ENCODE results near the gene ANXA1. TPM values are rescaled to one million over a fixed set of nuclear protein-coding genes. Genes with fewer than 3 reads are reported as not detected.

Gene ANXA1
- total and polyA plus RNA-seq, 5 donors from 2014 or later = 50.7 to 274 (median 88.7) TPM

- DNase-seq (no peak), ATAC-seq (ENCODE audit: low read depth in 2 of 2) (no peak)
- peaks cover 0 to 4% (median 0%) of the 10 kb centered on the region in 4 donors for H3K4me1 Mint-ChIP-seq
- Histone ChIP-seq H3K27me3 (ENCODE audit: control insufficient read depth, insufficient read depth, low read length) (no peaks in the 10 kb centered on the region), H3K9me3 (ENCODE audit: control insufficient read depth in 2 of 2, low read length in 2 of 2) (no peaks in the 10 kb centered on the region), H3K4me3 (ENCODE audit: low read depth, low read length) (no peak overlapping the region), H3K4me1 (ENCODE audit: control insufficient read depth, insufficient read depth, low read length, poor library complexity, severe bottlenecking) (no peaks in the 10 kb centered on the region), H3K27ac (ENCODE audit: insufficient read depth, low read length, poor library complexity, severe bottlenecking) (no peak overlapping the region), H3K36me3 (ENCODE audit: control insufficient read depth, insufficient read depth, low read length) (no peaks in the 10 kb centered on the region)
- H3K9me3 Mint-ChIP-seq = no peaks in the 10 kb centered on the region
- no peak overlapping the region for H3K4me3 Mint-ChIP-seq
- no peak overlapping the region for H3K27ac Mint-ChIP-seq
- no peaks in the 10 kb centered on the region for H3K36me3 Mint-ChIP-seq
- peaks cover 13% of the 10 kb centered on the region for H3K27me3 Mint-ChIP-seq
These were observed 10.4 kb upstream of the ANXA1 start for GRCh38 chr9:73141282-73141681.

- Mint-ChIP-seq H3K4me1 (peaks cover 0 to 8% (median 3%) of the 10 kb centered on the region in 4 donors), H3K27me3 (peaks cover 17% of the 10 kb centered on the region), H3K27ac (no peak overlapping the region), H3K36me3 (no peaks in the 10 kb centered on the region), H3K4me3 (no peak overlapping the region), H3K9me3 (peaks cover 0 to 3% (median 0%) of the 10 kb centered on the region in 7 donors)
- no peaks in the 10 kb centered on the region for H3K9me3 ChIP-seq (ENCODE audit: control insufficient read depth in 2 of 2, low read length in 2 of 2)
- H3K4me3 ChIP-seq (ENCODE audit: low read depth, low read length) = no peak overlapping the region
- no peaks in the 10 kb centered on the region for H3K4me1 ChIP-seq (ENCODE audit: control insufficient read depth, insufficient read depth, low read length, poor library complexity, severe bottlenecking)
- H3K27me3 ChIP-seq (ENCODE audit: control insufficient read depth, insufficient read depth, low read length) = no peaks in the 10 kb centered on the region
- no peaks in the 10 kb centered on the region for H3K36me3 ChIP-seq (ENCODE audit: control insufficient read depth, insufficient read depth, low read length)
- no peak for DNase-seq
- ATAC-seq (ENCODE audit: low read depth in 2 of 2) = no peak
- H3K27ac ChIP-seq (ENCODE audit: insufficient read depth, low read length, poor library complexity, severe bottlenecking) = no peak overlapping the region
These were observed 7.8 kb upstream of the ANXA1 start for GRCh38 chr9:73143711-73144328.

- Histone ChIP-seq H3K9me3 (ENCODE audit: control insufficient read depth in 2 of 2, low read length in 2 of 2) (no peaks in the 10 kb centered on the region), H3K27me3 (ENCODE audit: control insufficient read depth, insufficient read depth, low read length) (no peaks in the 10 kb centered on the region), H3K36me3 (ENCODE audit: control insufficient read depth, insufficient read depth, low read length) (no peaks in the 10 kb centered on the region), H3K27ac (ENCODE audit: insufficient read depth, low read length, poor library complexity, severe bottlenecking) (no peak overlapping the region), H3K4me1 (ENCODE audit: control insufficient read depth, insufficient read depth, low read length, poor library complexity, severe bottlenecking) (peaks cover 7% of the 10 kb centered on the region), H3K4me3 (ENCODE audit: low read depth, low read length) (no peak overlapping the region)
- ATAC-seq (ENCODE audit: low read depth in 2 of 2) = no peak
- no peak for DNase-seq
- Mint-ChIP-seq H3K9me3 (peaks cover 0 to 3% (median 0%) of the 10 kb centered on the region in 7 donors), H3K27ac (no peak overlapping the region), H3K27me3 (peaks cover 4% of the 10 kb centered on the region), H3K36me3 (no peaks in the 10 kb centered on the region), H3K4me1 (peaks cover 10 to 22% (median 15%) of the 10 kb centered on the region in 4 donors), H3K4me3 (no peak overlapping the region)
These were observed 5.4 kb upstream of the ANXA1 start for GRCh38 chr9:73146111-73146815.

GRCh38 chr9:73148447-73148937 lies 3.2 kb upstream of the ANXA1 start:
- Histone ChIP-seq H3K27me3 (ENCODE audit: control insufficient read depth, insufficient read depth, low read length) (no peaks in the 10 kb centered on the region), H3K27ac (ENCODE audit: insufficient read depth, low read length, poor library complexity, severe bottlenecking) (no peak overlapping the region), H3K9me3 (ENCODE audit: control insufficient read depth in 2 of 2, low read length in 2 of 2) (no peaks in the 10 kb centered on the region), H3K4me3 (ENCODE audit: low read depth, low read length) (no peak overlapping the region), H3K4me1 (ENCODE audit: control insufficient read depth, insufficient read depth, low read length, poor library complexity, severe bottlenecking) (peaks cover 13% of the 10 kb centered on the region), H3K36me3 (ENCODE audit: control insufficient read depth, insufficient read depth, low read length) (no peaks in the 10 kb centered on the region)
- H3K9me3 Mint-ChIP-seq = peaks cover 0 to 3% (median 0%) of the 10 kb centered on the region in 7 donors
- ATAC-seq (ENCODE audit: low read depth in 2 of 2) (no peak), DNase-seq (no peak)
- peaks cover 20 to 32% (median 24%) of the 10 kb centered on the region in 4 donors for H3K4me1 Mint-ChIP-seq
- H3K27ac Mint-ChIP-seq = no peak overlapping the region
- no peak overlapping the region for H3K4me3 Mint-ChIP-seq
- no peaks in the 10 kb centered on the region for H3K36me3 Mint-ChIP-seq
- H3K27me3 Mint-ChIP-seq = peaks cover 4% of the 10 kb centered on the region

- ATAC-seq (ENCODE audit: low read depth in 2 of 2) = peak; percentile 83
- Histone ChIP-seq H3K9me3 (ENCODE audit: control insufficient read depth in 2 of 2, low read length in 2 of 2) (no peaks in the 10 kb centered on the region), H3K27ac (ENCODE audit: insufficient read depth, low read length, poor library complexity, severe bottlenecking) (no peak overlapping the region), H3K27me3 (ENCODE audit: control insufficient read depth, insufficient read depth, low read length) (no peaks in the 10 kb centered on the region), H3K36me3 (ENCODE audit: control insufficient read depth, insufficient read depth, low read length) (no peaks in the 10 kb centered on the region), H3K4me1 (ENCODE audit: control insufficient read depth, insufficient read depth, low read length, poor library complexity, severe bottlenecking) (peaks cover 21% of the 10 kb centered on the region), H3K4me3 (ENCODE audit: low read depth, low read length) (peak overlapping the region; percentile 52)
- Mint-ChIP-seq H3K27me3 (peaks cover 4% of the 10 kb centered on the region), H3K9me3 (peaks cover 0 to 3% (median 0%) of the 10 kb centered on the region in 7 donors), H3K27ac (peak overlapping the region in 2 of 3 donors; percentile 12 to 87), H3K36me3 (no peaks in the 10 kb centered on the region), H3K4me3 (peak overlapping the region in 2 of 4 donors; percentile 42 to 59), H3K4me1 (peaks cover 24 to 37% (median 30%) of the 10 kb centered on the region in 4 donors)
- peak in 1 of 3 donors; percentile 48 for DNase-seq
These were observed 2.1 kb upstream of the ANXA1 start for GRCh38 chr9:73149371-73150067.

- Mint-ChIP-seq H3K4me3 (peak overlapping the region; percentile 54 to 82 (median 74)), H3K4me1 (peaks cover 33 to 58% (median 46%) of the 10 kb centered on the region in 4 donors), H3K36me3 (no peaks in the 10 kb centered on the region), H3K9me3 (peaks cover 0 to 3% (median 0%) of the 10 kb centered on the region in 7 donors), H3K27me3 (peaks cover 4% of the 10 kb centered on the region), H3K27ac (peak overlapping the region in 1 of 3 donors; percentile 75)
- H3K27ac ChIP-seq (ENCODE audit: insufficient read depth, low read length, poor library complexity, severe bottlenecking) = peak overlapping the region; percentile 76
- no peak for ATAC-seq (ENCODE audit: low read depth in 2 of 2)
- H3K9me3 ChIP-seq (ENCODE audit: control insufficient read depth in 2 of 2, low read length in 2 of 2) = no peaks in the 10 kb centered on the region
- no peaks in the 10 kb centered on the region for H3K36me3 ChIP-seq (ENCODE audit: control insufficient read depth, insufficient read depth, low read length)
- no peaks in the 10 kb centered on the region for H3K27me3 ChIP-seq (ENCODE audit: control insufficient read depth, insufficient read depth, low read length)
- DNase-seq = no peak
- peak overlapping the region; percentile 76 for H3K4me3 ChIP-seq (ENCODE audit: low read depth, low read length)
- peaks cover 33% of the 10 kb centered on the region for H3K4me1 ChIP-seq (ENCODE audit: control insufficient read depth, insufficient read depth, low read length, poor library complexity, severe bottlenecking)
These were observed 829 bp downstream of the ANXA1 start for GRCh38 chr9:73152543-73152844.

- peak overlapping the region; percentile 76 for H3K27ac ChIP-seq (ENCODE audit: insufficient read depth, low read length, poor library complexity, severe bottlenecking)
- H3K4me1 ChIP-seq (ENCODE audit: control insufficient read depth, insufficient read depth, low read length, poor library complexity, severe bottlenecking) = peaks cover 33% of the 10 kb centered on the region
- no peaks in the 10 kb centered on the region for H3K27me3 ChIP-seq (ENCODE audit: control insufficient read depth, insufficient read depth, low read length)
- Mint-ChIP-seq H3K27me3 (peaks cover 4% of the 10 kb centered on the region), H3K9me3 (peaks cover 0 to 2% (median 0%) of the 10 kb centered on the region in 7 donors), H3K27ac (peak overlapping the region in 2 of 3 donors; percentile 70 to 75), H3K4me3 (peak overlapping the region; percentile 54 to 82 (median 74)), H3K36me3 (no peaks in the 10 kb centered on the region), H3K4me1 (peaks cover 37 to 63% (median 49%) of the 10 kb centered on the region in 4 donors)
- ATAC-seq (ENCODE audit: low read depth in 2 of 2) = peak in 1 of 2 donors; percentile 38
- peak in 1 of 3 donors; percentile 28 for DNase-seq
- no peaks in the 10 kb centered on the region for H3K36me3 ChIP-seq (ENCODE audit: control insufficient read depth, insufficient read depth, low read length)
- H3K9me3 ChIP-seq (ENCODE audit: control insufficient read depth in 2 of 2, low read length in 2 of 2) = no peaks in the 10 kb centered on the region
- H3K4me3 ChIP-seq (ENCODE audit: low read depth, low read length) = peak overlapping the region; percentile 76
These were observed 1.3 kb downstream of the ANXA1 start for GRCh38 chr9:73152953-73153352.
